IMR-90 (cell line): ENCODE results near the gene ITM2B.

Source experiments
- CEBPB ChIP-seq: IDR thresholded peaks from 2 replicates; pipeline ENCODE4 v1.6.1; 2012; ENCODE audit warnings: low read depth, low read length, improper control_type of control experiment
- CTCF ChIP-seq: conservative IDR thresholded peaks from 2 replicates; pipeline ENCODE4 v1.5.1; 2012; ENCODE audit warnings: mild to moderate bottlenecking, low read depth, low read length, improper control_type of control experiment
- FOS ChIP-seq: fragments of 150-350 bp; IDR thresholded peaks from 2 replicates; pipeline ENCODE4 v1.6.1; 2016; ENCODE audit warnings: low read depth, low read length
- MAFK ChIP-seq: IDR thresholded peaks from 2 replicates; pipeline ENCODE4 v1.6.1; 2012; ENCODE audit warnings: low read depth, low read length, improper control_type of control experiment
- MXI1 ChIP-seq: IDR thresholded peaks from 2 replicates; pipeline ENCODE4 v1.6.1; 2012; ENCODE audit warnings: low read depth, mild to moderate bottlenecking, low read length, moderate library complexity, borderline replicate concordance
- POLR2A ChIP-seq: IDR thresholded peaks from 2 replicates; pipeline ENCODE4 v1.6.1; 2012; ENCODE audit warnings: mild to moderate bottlenecking, low read depth, low read length
- RAD21 ChIP-seq: IDR thresholded peaks from 2 replicates; pipeline ENCODE4 v1.6.1; 2012; ENCODE audit warnings: low read length, improper control_type of control experiment
- RCOR1 ChIP-seq: IDR thresholded peaks from 2 replicates; pipeline ENCODE4 v1.6.1; 2012; ENCODE audit warnings: mild to moderate bottlenecking, low read length, improper control_type of control experiment; ENCODE audit not compliant: insufficient replicate concordance
- USF2 ChIP-seq: fragments of 150-350 bp; IDR thresholded peaks from 2 replicates; pipeline ENCODE4 v1.6.1; 2017; ENCODE audit warnings: mild to moderate bottlenecking, antibody characterized with exemption, low read length, low read depth

- TF ChIP-seq CTCF (no peak), FOS (no peak), MAFK (no peak), POLR2A (no peak), CEBPB (no peak), RCOR1 (no peak), RAD21 (no peak), MXI1 (no peak), USF2 (no peak)
Measured at GRCh38 chr13:48230541-48230940, 2.5 kb upstream of the ITM2B start.
